Esophagus (tissue), 2 donors: ENCODE data around the gene PCDHGB5. TPM values are rescaled to one million over a fixed set of nuclear protein-coding genes. Genes with fewer than 3 reads are reported as not detected.

Experiments
- H3K27ac ChIP-seq, 2 donors: one replicate each; pipeline ENCODE4 v1.5.1; 2013; ENCODE audit warnings: low read depth in 2 of 2, mild to moderate bottlenecking in 2 of 2, inconsistent platforms in 1 of 2, low read length in 1 of 2, moderate library complexity in 1 of 2
- H3K27me3 ChIP-seq, 2 donors: one replicate each; pipeline ENCODE4 v1.6.1; 2013; ENCODE audit warnings: low read length in 2 of 2, control low read depth in 1 of 2, mild to moderate bottlenecking in 1 of 2; ENCODE audit not compliant: insufficient read depth in 2 of 2, control insufficient read depth in 1 of 2
- H3K36me3 ChIP-seq, 2 donors: one replicate each; pipeline ENCODE4 v1.6.1; 2013; ENCODE audit warnings: low read length in 1 of 2; ENCODE audit not compliant: control insufficient read depth in 2 of 2, insufficient read depth in 2 of 2
- H3K4me1 ChIP-seq, 2 donors: one replicate each; pipeline ENCODE4 v1.6.1; 2013; ENCODE audit warnings: low read length in 1 of 2; ENCODE audit not compliant: control insufficient read depth in 2 of 2, insufficient read depth in 2 of 2
- H3K4me3 ChIP-seq, 2 donors: one replicate each; pipeline ENCODE4 v1.5.1; 2013; ENCODE audit warnings: low read length in 2 of 2, mild to moderate bottlenecking in 2 of 2, low read depth in 1 of 2, moderate library complexity in 1 of 2
- H3K9me3 ChIP-seq, 2 donors: one replicate each; pipeline ENCODE4 v1.6.1; 2013; ENCODE audit warnings: mild to moderate bottlenecking in 2 of 2, low read depth in 1 of 2, low read length in 1 of 2, moderate library complexity in 1 of 2; ENCODE audit not compliant: control insufficient read depth in 2 of 2, insufficient read depth in 1 of 2
- WGBS, 2 donors: extraction: QIAGEN DNeasy Blood & Tissue Kit; methylation state at CpG; one replicate each; pipeline ENCODE4 v1.1.7; 2013; 5-methylcytosine and 5-hydroxymethylcytosine counted together
- polyA plus RNA-seq, 2 donors: library from polyadenylated mRNA; stranded (reverse); fragments of 200-250 nt; gene quantifications; one replicate each; pipeline ENCODE4 v1.2.3, GENCODE V29; 2013
- donor health status: healthy with polysubstance abuse.
- donor health status: Bipolar disorder and iron deficiency.

The PCDHGB5 gene
- polyA plus RNA-seq, 2 donors: 1.0 to 1.7 TPM

GRCh38 chr5:141439411-141440141, 41.8 kb downstream of the PCDHGB5 start:
- Histone ChIP-seq H3K27me3 (no peaks in the 10 kb centered on the region), H3K27ac (no peak overlapping the region), H3K4me3 (no peak overlapping the region), H3K9me3 (peaks cover 10 to 16% of the 10 kb centered on the region in 2 donors), H3K36me3 (no peaks in the 10 kb centered on the region), H3K4me1 (no peaks in the 10 kb centered on the region)
- 65 to 69% methylated on average over 10 of the region's 10 CpGs for WGBS, 2 donors

DNA sequence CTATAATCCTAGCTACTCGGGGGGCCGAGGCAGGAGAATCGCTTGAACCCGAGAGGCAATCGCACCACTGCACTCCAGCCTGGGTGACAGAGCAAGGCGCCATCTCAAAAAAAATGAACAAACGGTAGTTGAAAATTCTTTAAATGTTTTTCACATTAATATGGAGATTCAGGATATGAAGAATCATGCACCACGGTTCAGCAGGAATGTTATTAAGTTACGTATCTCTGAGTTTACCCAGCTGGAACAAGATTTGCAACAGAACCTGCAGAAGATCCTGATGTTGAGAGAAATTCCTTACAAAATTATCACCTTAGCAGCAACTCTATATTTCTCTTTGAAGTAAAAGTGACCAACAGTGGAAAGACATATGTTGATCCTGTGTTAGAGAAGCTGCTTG, 42.6 kb downstream of the PCDHGB5 start:
- 93 to 94% methylated on average over 9 of the region's 9 CpGs for WGBS, 2 donors
- Histone ChIP-seq H3K36me3 (no peaks in the 10 kb centered on the region), H3K9me3 (peaks cover 10 to 16% of the 10 kb centered on the region in 2 donors)

GRCh38 chr5:141441571-141442170, 43.9 kb downstream of the PCDHGB5 start:
- 50 to 54% methylated on average over 50 of the region's 50 CpGs for WGBS, 2 donors
- Histone ChIP-seq H3K4me1 (no peaks in the 10 kb centered on the region), H3K9me3 (peaks cover 10 to 16% of the 10 kb centered on the region in 2 donors), H3K4me3 (no peak overlapping the region), H3K27ac (no peak overlapping the region), H3K27me3 (no peaks in the 10 kb centered on the region), H3K36me3 (no peaks in the 10 kb centered on the region)

More for the DNA sequence above, 42.6 kb downstream of the PCDHGB5 start:
- Histone ChIP-seq H3K4me1 (no peaks in the 10 kb centered on the region), H3K27ac (no peak overlapping the region), H3K27me3 (no peaks in the 10 kb centered on the region), H3K4me3 (no peak overlapping the region)

Other genes starting within 250 kb of the PCDHGB5 start
- gene PCDHB6, start 247.9 kb upstream of the PCDHGB5 start, polyA plus RNA-seq: under 1 TPM; 0.06 to 0.09 TPM
- under 1 TPM; 0.02 to 0.14 TPM for gene PCDHB7, start 225.3 kb upstream of the PCDHGB5 start, polyA plus RNA-seq
- under 1 TPM; 0.04 TPM for gene PCDHB8, start 220.2 kb upstream of the PCDHGB5 start, polyA plus RNA-seq
- under 1 TPM; 0.08 to 0.16 TPM for gene PCDHB16, start 215.6 kb upstream of the PCDHGB5 start, polyA plus RNA-seq
- under 1 TPM; 0.16 to 0.18 TPM for gene PCDHB9, start 210.8 kb upstream of the PCDHGB5 start, polyA plus RNA-seq
- gene PCDHB10, start 205.6 kb upstream of the PCDHGB5 start, polyA plus RNA-seq: under 1 TPM; 0.10 to 0.44 TPM
- under 1 TPM; 0.16 to 0.47 TPM for gene PCDHB11, start 198.3 kb upstream of the PCDHGB5 start, polyA plus RNA-seq
- under 1 TPM; 0.08 to 0.15 TPM for gene PCDHB12, start 189.2 kb upstream of the PCDHGB5 start, polyA plus RNA-seq
- under 1 TPM; 0.29 to 0.33 TPM for gene PCDHB13, start 184.0 kb upstream of the PCDHGB5 start, polyA plus RNA-seq
- gene PCDHB14, start 174.6 kb upstream of the PCDHGB5 start, polyA plus RNA-seq: under 1 TPM; 0.67 to 0.88 TPM
- under 1 TPM; 0.37 to 0.80 TPM for gene PCDHB15, start 152.6 kb upstream of the PCDHGB5 start, polyA plus RNA-seq
- under 1 TPM; 0.05 to 0.29 TPM for gene SLC25A2, start 93.9 kb upstream of the PCDHGB5 start, polyA plus RNA-seq
- gene TAF7, start 77.2 kb upstream of the PCDHGB5 start, polyA plus RNA-seq: 10 to 100 TPM; 22.5 to 35.3 TPM
- gene PCDHGA1, start 67.4 kb upstream of the PCDHGB5 start, polyA plus RNA-seq: under 1 TPM; 0.13 to 0.22 TPM
- gene PCDHGA2, start 59.2 kb upstream of the PCDHGB5 start, polyA plus RNA-seq: under 1 TPM; 0.14 to 0.27 TPM
- under 1 TPM; 0.08 to 0.12 TPM for gene PCDHGA3, start 54.1 kb upstream of the PCDHGB5 start, polyA plus RNA-seq
- gene PCDHGB1, start 47.8 kb upstream of the PCDHGB5 start, polyA plus RNA-seq: under 1 TPM; 0.19 to 0.39 TPM
- gene PCDHGA4, start 42.9 kb upstream of the PCDHGB5 start, polyA plus RNA-seq: under 1 TPM; 0.11 to 0.12 TPM
- under 1 TPM; 0.20 to 0.39 TPM for gene PCDHGB2, start 38.0 kb upstream of the PCDHGB5 start, polyA plus RNA-seq
- gene PCDHGA5, start 33.8 kb upstream of the PCDHGB5 start, polyA plus RNA-seq: under 1 TPM; 0.14 to 0.28 TPM
- gene PCDHGB3, start 27.7 kb upstream of the PCDHGB5 start, polyA plus RNA-seq: under 1 TPM; 0.13 to 0.37 TPM
- gene PCDHGA6, start 24.1 kb upstream of the PCDHGB5 start, polyA plus RNA-seq: under 1 TPM; 0.36 to 0.63 TPM
- under 1 TPM; 0.24 to 0.53 TPM for gene PCDHGA7, start 15.2 kb upstream of the PCDHGB5 start, polyA plus RNA-seq
- under 1 TPM; 0.36 to 0.37 TPM for gene PCDHGB4, start 10.2 kb upstream of the PCDHGB5 start, polyA plus RNA-seq
- under 1 TPM; 0.06 to 0.29 TPM for gene PCDHGA8, start 5.3 kb upstream of the PCDHGB5 start, polyA plus RNA-seq
- gene PCDHGA9, start 4.8 kb downstream of the PCDHGB5 start, polyA plus RNA-seq: under 1 TPM; 0.54 to 0.83 TPM
- under 1 TPM; 0.60 to 0.92 TPM for gene PCDHGB6, start 10.1 kb downstream of the PCDHGB5 start, polyA plus RNA-seq
- gene PCDHGA10, start 15.0 kb downstream of the PCDHGB5 start, polyA plus RNA-seq: 1 to 10 TPM; 1.1 to 1.2 TPM
- 1 to 10 TPM; 1.2 to 1.4 TPM for gene PCDHGB7, start 19.7 kb downstream of the PCDHGB5 start, polyA plus RNA-seq
- under 1 TPM; 0.44 to 0.75 TPM for gene PCDHGA11, start 23.1 kb downstream of the PCDHGB5 start, polyA plus RNA-seq
- under 1 TPM; 0.34 to 0.65 TPM for gene PCDHGA12, start 32.6 kb downstream of the PCDHGB5 start, polyA plus RNA-seq
- 10 to 100 TPM; 25.8 to 32.1 TPM for gene PCDHGC3, start 78.0 kb downstream of the PCDHGB5 start, polyA plus RNA-seq
- gene PCDHGC4, start 87.1 kb downstream of the PCDHGB5 start, polyA plus RNA-seq: under 1 TPM; 0.05 to 0.45 TPM
- under 1 TPM; 0.05 to 0.43 TPM for gene PCDHGC5, start 91.1 kb downstream of the PCDHGB5 start, polyA plus RNA-seq
- 10 to 100 TPM; 84.2 to 84.5 TPM for gene DIAPH1, start 221.1 kb downstream of the PCDHGB5 start, polyA plus RNA-seq
- gene HDAC3, start 238.9 kb downstream of the PCDHGB5 start, polyA plus RNA-seq: 10 to 100 TPM; 38.9 to 46.3 TPM
- 1 to 10 TPM; 6.3 to 6.7 TPM for gene RELL2, start 239.1 kb downstream of the PCDHGB5 start, polyA plus RNA-seq